SU-DHL-6 (cell line): ENCODE measurements around the gene ELAVL2.

Experiments used
- EZH2phosphoT487 ChIP-seq: fragments of 200-600 bp; sonication (generic), shearing (Covaris generic); conservative IDR thresholded peaks from 2 replicates; pipeline ENCODE4 v1.6.1; 2018; ENCODE audit warnings: mild to moderate bottlenecking, antibody characterized with exemption, low read length, moderate library complexity, mixed read lengths
- TF ChIP-seq, protein P1 (sequence below): fragments of 200-600 bp; sonication (generic); IDR thresholded peaks from one replicate; pipeline ENCODE4 v1.5.1; 2017; ENCODE audit warnings: antibody characterized with exemption, mild to moderate bottlenecking, low read length, moderate library complexity; ENCODE audit not compliant: insufficient read depth, poor library complexity, severe bottlenecking

DNA sequence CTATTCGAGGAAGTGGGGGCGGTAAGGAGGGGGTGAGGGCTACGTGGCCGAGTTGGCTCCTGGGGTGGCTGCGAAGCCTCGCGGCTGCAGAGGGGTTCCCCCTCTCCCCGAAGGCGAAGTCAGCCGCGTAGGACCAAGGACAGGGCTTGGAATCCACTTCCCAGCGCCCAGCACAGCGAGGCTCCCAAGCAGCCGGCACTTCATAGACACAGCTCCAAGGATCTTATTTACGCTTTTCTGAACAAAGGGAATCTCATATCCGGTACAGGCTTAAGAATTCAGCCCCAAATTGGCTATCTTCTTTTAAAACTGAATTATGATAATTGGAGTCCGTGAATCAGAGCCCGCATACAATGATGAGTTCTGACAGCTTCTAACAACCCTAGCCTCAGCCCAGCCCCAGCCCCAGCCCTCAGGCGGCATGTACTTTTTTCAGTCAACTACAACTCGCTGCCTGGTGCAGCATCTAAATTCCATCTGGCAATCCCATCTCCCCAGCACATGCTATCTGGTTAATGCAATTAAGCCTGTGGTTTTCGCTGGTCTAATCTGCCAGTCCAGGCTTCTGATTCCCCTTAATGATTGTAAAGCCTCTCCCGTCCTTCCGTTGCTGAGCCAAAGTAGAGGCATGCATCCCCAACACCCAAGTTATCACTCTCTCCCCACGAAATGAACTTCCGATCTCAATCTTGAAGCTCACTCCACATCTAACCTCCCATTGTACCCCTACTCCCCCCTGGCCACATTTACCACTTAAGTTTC, 1.0 kb downstream of the ELAVL2 start:
- TF ChIP-seq, protein P1, sequence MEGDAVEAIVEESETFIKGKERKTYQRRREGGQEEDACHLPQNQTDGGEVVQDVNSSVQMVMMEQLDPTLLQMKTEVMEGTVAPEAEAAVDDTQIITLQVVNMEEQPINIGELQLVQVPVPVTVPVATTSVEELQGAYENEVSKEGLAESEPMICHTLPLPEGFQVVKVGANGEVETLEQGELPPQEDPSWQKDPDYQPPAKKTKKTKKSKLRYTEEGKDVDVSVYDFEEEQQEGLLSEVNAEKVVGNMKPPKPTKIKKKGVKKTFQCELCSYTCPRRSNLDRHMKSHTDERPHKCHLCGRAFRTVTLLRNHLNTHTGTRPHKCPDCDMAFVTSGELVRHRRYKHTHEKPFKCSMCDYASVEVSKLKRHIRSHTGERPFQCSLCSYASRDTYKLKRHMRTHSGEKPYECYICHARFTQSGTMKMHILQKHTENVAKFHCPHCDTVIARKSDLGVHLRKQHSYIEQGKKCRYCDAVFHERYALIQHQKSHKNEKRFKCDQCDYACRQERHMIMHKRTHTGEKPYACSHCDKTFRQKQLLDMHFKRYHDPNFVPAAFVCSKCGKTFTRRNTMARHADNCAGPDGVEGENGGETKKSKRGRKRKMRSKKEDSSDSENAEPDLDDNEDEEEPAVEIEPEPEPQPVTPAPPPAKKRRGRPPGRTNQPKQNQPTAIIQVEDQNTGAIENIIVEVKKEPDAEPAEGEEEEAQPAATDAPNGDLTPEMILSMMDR, result no peak
- TF ChIP-seq EZH2phosphoT487, result no peak
